GM12878 (cell line): ENCODE measurements around the gene NPNT. TPM values are rescaled to one million over a fixed set of nuclear protein-coding genes. Genes with fewer than 3 reads are reported as not detected.

Source experiments
- ATAC-seq: fragments of 200-7000 bp; cut with Tn5 transposase; 3 replicates; pipeline ENCODE4 v1.9.1; 2020; ENCODE audit warnings: mild to moderate bottlenecking, moderate library complexity
- BruUV-seq: library from RNA; stranded (reverse); fragments of 400-500 nt; replicated peaks from 2 replicates; lab custom pipeline; 2021; lab: Mats Ljungman, UMichigan
- CTCF ChIA-PET: fragments of 300-600 bp; sonication (Branson Sonifier 250); formaldehyde crosslinking; extraction: SDS; loops from one replicate; lab custom pipeline; 2021; ENCODE audit warnings: inconsistent platforms; lab: Yijun Ruan, JAX
- POLR2A ChIA-PET: fragments of 350-600 bp; formaldehyde crosslinking; extraction: SDS; loops from one replicate; lab custom pipeline; 2021; ENCODE audit warnings: inconsistent platforms; lab: Charles Lee
- RAD21 ChIA-PET: fragments of 300-600 bp; sonication (Branson Sonifier 250); formaldehyde crosslinking; loops from one replicate; lab custom pipeline; 2023; ENCODE audit warnings: antibody characterized with exemption; ENCODE audit not compliant: unreplicated experiment; lab: Charles Lee
- SMC1A ChIA-PET: fragments of 300-600 bp; sonication (Branson Sonifier 250); formaldehyde crosslinking; loops from one replicate; lab custom pipeline; 2023; ENCODE audit not compliant: unreplicated experiment, uncharacterized antibody; lab: Charles Lee
- DNase-seq: peaks from one replicate; pipeline ENCODE4 v3.0.0-alpha.2; 2011; ENCODE audit warnings: low read depth, low spot score
- FAIRE-seq: peaks from 3 replicates; lab custom pipeline; 2011; peaks lifted over from hg19 to GRCh38; lab: Jason Lieb, UNC
- H2AFZ ChIP-seq: 2 replicates; pipeline ENCODE4 v1.6.0; 2011; ENCODE audit warnings: low read depth, low read length, control low read depth; ENCODE audit not compliant: control insufficient read depth
- H3K27ac ChIP-seq: 2 replicates; pipeline ENCODE4 v1.5.1; 2011; ENCODE audit warnings: control low read depth; ENCODE audit not compliant: control insufficient read depth, insufficient read depth
- H3K27me3 ChIP-seq, 2 experiments: replicated peaks in 1 of 2; 2 replicates each; pipeline versions ENCODE4 v1.6.0 to v1.6.1; 2011; ENCODE audit warnings: low read length in 1 of 2; ENCODE audit not compliant: control insufficient read depth in 2 of 2, insufficient read depth in 2 of 2
- H3K36me3 ChIP-seq, 2 experiments: 2 replicates each; pipeline ENCODE4 v1.5.1; 2011; ENCODE audit warnings: low read length in 1 of 2; ENCODE audit not compliant: control insufficient read depth in 2 of 2, insufficient read depth in 2 of 2
- H3K4me1 ChIP-seq: 2 replicates; pipeline ENCODE4 v1.6.1; 2011; ENCODE audit warnings: mild to moderate bottlenecking, low read length, moderate library complexity, mixed read lengths; ENCODE audit not compliant: control insufficient read depth, insufficient read depth
- H3K4me2 ChIP-seq: 2 replicates; pipeline ENCODE4 v1.6.0; 2011; ENCODE audit warnings: control low read depth; ENCODE audit not compliant: control insufficient read depth, insufficient read depth
- H3K4me3 ChIP-seq: fragments of 200-600 bp; sonication (generic); 2 replicates; pipeline ENCODE4 v1.5.1; 2016
- H3K79me2 ChIP-seq: 2 replicates; pipeline ENCODE4 v1.6.0; 2011; ENCODE audit warnings: low read length; ENCODE audit not compliant: control insufficient read depth, insufficient read depth
- H3K9ac ChIP-seq: 2 replicates; pipeline ENCODE4 v1.8.0; 2011; ENCODE audit warnings: low read length, control low read depth, mixed read lengths; ENCODE audit not compliant: control insufficient read depth, insufficient read depth
- H3K9me3 ChIP-seq: replicated peaks from 3 replicates; pipeline ENCODE4 v1.5.1; 2011; ENCODE audit warnings: mild to moderate bottlenecking, low read length; ENCODE audit not compliant: control insufficient read depth, insufficient read depth
- H4K20me1 ChIP-seq: 2 replicates; pipeline ENCODE4 v1.6.0; 2011; ENCODE audit not compliant: control insufficient read depth, insufficient read depth
- BRCA1 ChIP-seq: IDR thresholded peaks from 2 replicates; pipeline ENCODE4 v1.6.1; 2011; ENCODE audit warnings: low read depth, low read length, improper control_type of control experiment
- EP300 ChIP-seq, 2 experiments: fragments of 150-350 bp in 1 of 2; IDR thresholded peaks; 2 replicates each; pipeline ENCODE4 v1.6.1; 2011 to 2012; ENCODE audit warnings: low read depth in 2 of 2, low read length in 2 of 2, borderline replicate concordance in 1 of 2, improper control_type of control experiment in 1 of 2, inconsistent platforms in 1 of 2; ENCODE audit not compliant: control insufficient read depth in 1 of 2
- ETV6 ChIP-seq, 2 experiments: fragments of 450-650 bp in 1 of 2; IDR thresholded peaks in 1 of 2; conservative IDR thresholded peaks in 1 of 2; 2 replicates each; pipeline ENCODE4 v1.6.1; 2014; ENCODE audit warnings: antibody characterized with exemption in 1 of 2, borderline replicate concordance in 1 of 2, low read depth in 1 of 2, mild to moderate bottlenecking in 1 of 2, moderate library complexity in 1 of 2
- MTA2 ChIP-seq: fragments of 450-650 bp; IDR thresholded peaks from 2 replicates; pipeline ENCODE4 v1.6.1; 2016; ENCODE audit warnings: low read depth, mild to moderate bottlenecking, moderate library complexity
- NFYA ChIP-seq: IDR thresholded peaks from 2 replicates; pipeline ENCODE4 v1.6.1; 2011; ENCODE audit warnings: low read depth, mild to moderate bottlenecking, low read length, improper control_type of control experiment, borderline replicate concordance
- PAX5 ChIP-seq: IDR thresholded peaks from 2 replicates; pipeline ENCODE4 v1.6.1; 2011; ENCODE audit warnings: low read depth, low read length, borderline replicate concordance
- RELA ChIP-seq: fragments of 450-650 bp; IDR thresholded peaks from 2 replicates; pipeline ENCODE4 v1.8.0; 2014; ENCODE audit warnings: borderline replicate concordance; ENCODE audit not compliant: partially characterized antibody
- SRF ChIP-seq, 2 experiments: IDR thresholded peaks; 2 replicates each; pipeline ENCODE4 v1.6.1; 2011; ENCODE audit warnings: low read depth in 2 of 2, low read length in 2 of 2, mild to moderate bottlenecking in 1 of 2, moderate library complexity in 1 of 2
- ZNF24 ChIP-seq: fragments of 450-650 bp; IDR thresholded peaks from 2 replicates; pipeline ENCODE4 v1.6.1; 2017; ENCODE audit warnings: antibody characterized with exemption, mild to moderate bottlenecking
- WGBS: methylation state at CpG from one replicate; pipeline ENCODE4 v1.1.6; 2016; ENCODE audit warnings: low lambda C conversion rate; ENCODE audit not compliant: insufficient replicate concordance, insufficient coverage; ENCODE audit errors: missing lambda C conversion rate; 5-methylcytosine and 5-hydroxymethylcytosine counted together
- in situ Hi-C: fragments of 300-500 bp; cut with MboI; formaldehyde crosslinking; loops from 9 replicates; pipeline ENCODE4 v1.14.3; 2018; ENCODE audit warnings: mixed read lengths
- intact Hi-C: fragments of 100-400 bp; cut with micrococcal nuclease; formaldehyde crosslinking; loops from one replicate; pipeline ENCODE4 v1.14.2; 2022; ENCODE audit not compliant: unreplicated experiment
- polyA plus RNA-seq, 11 experiments: library from polyadenylated mRNA; depleted of rRNA in 4 of 11; unstranded in 6 of 11; stranded (reverse) in 5 of 11; fragments of >200 nt; fragmentation: Nextera tagmentation in 4 of 11; fragmentation: Illumina TruSeq in 1 of 11; extraction: Ambion mirVana in 4 of 11; extraction: Trizol in 1 of 11; gene quantifications; 1 replicate in 1 of 11; 2 replicates in 10 of 11; pipeline versions ENCODE4 v1.2.1 to v1.2.3, GENCODE V29; 2011 to 2016; ENCODE audit warnings: inconsistent platforms in 2 of 11, missing spikeins in 2 of 11, low read depth in 1 of 11
- total RNA-seq, 4 experiments: library from RNA; depleted of rRNA in 3 of 4; stranded (reverse); fragments of >200 nt in 3 of 4; fragmentation: Illumina TruSeq in 1 of 4; extraction: Trizol in 1 of 4; gene quantifications; 2 replicates each; pipeline versions ENCODE4 v1.2.1 to v1.2.3, GENCODE V29; 2013 to 2021
- TF ChIP-seq, protein P1 (sequence below): fragments of 450-650 bp; formaldehyde crosslinking; IDR thresholded peaks from 2 replicates; pipeline ENCODE4 v1.4.0; 2022; ENCODE audit warnings: mild to moderate bottlenecking, moderate library complexity

NPNT gene
- total and polyA plus RNA-seq, 10 of the 15 experiments (the other 5 are each of a cell fraction or from before 2014, with no cell fraction given) = 0.18 to 70.5 (median 54.1) TPM

DNA sequence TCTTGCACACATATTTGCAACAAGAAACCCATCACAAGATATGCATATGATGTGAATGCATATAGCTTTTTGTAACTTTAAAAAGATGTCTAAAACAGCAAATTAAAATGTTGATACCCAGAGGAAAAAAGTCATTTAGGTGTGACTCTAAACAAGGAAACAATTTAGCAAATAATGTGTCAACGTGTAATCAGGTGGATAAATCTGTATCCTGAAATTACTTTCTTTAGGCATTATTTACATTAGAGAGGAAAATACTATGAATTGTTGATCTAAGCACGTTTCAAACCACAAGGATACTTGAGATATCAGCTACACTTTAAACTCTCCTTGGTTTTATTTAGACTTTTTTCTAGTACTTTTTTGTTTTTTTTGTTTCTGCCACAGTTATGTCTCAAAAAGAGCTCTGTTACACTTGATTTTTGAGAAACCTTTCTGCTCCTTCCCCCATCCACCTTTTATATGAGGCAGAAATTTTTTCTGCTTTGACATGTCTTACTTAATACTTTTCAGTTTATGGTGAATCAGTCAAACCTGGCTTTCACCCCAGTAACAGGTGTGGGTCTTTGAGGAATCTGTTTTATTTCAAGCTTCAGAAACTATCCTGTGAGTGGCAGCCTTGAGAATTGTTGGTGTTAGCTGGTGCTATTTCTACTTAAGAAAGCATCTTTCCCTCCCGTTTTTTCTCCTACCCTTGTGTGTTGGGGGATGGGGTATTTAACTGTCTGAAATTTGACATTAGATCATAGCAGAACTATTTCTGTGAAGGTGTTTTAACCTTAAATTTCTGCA is 1.9 kb downstream of the NPNT start:
- in situ Hi-C loops = no loop called here
- Histone ChIP-seq H3K4me3 (peak overlapping the region; percentile 75), H3K4me1 (peaks cover 10% of the 10 kb centered on the region), H3K9ac (no peak overlapping the region), H3K9me3 (no peaks in the 10 kb centered on the region)
- RAD21 ChIA-PET = interaction anchor here (0.5 kb wide), 1 partner anchor 187 kb away, joined by 4 read pairs; no protein-coding TSS in a partner anchor
- FAIRE-seq = no peak
- TF ChIP-seq, protein P1, sequence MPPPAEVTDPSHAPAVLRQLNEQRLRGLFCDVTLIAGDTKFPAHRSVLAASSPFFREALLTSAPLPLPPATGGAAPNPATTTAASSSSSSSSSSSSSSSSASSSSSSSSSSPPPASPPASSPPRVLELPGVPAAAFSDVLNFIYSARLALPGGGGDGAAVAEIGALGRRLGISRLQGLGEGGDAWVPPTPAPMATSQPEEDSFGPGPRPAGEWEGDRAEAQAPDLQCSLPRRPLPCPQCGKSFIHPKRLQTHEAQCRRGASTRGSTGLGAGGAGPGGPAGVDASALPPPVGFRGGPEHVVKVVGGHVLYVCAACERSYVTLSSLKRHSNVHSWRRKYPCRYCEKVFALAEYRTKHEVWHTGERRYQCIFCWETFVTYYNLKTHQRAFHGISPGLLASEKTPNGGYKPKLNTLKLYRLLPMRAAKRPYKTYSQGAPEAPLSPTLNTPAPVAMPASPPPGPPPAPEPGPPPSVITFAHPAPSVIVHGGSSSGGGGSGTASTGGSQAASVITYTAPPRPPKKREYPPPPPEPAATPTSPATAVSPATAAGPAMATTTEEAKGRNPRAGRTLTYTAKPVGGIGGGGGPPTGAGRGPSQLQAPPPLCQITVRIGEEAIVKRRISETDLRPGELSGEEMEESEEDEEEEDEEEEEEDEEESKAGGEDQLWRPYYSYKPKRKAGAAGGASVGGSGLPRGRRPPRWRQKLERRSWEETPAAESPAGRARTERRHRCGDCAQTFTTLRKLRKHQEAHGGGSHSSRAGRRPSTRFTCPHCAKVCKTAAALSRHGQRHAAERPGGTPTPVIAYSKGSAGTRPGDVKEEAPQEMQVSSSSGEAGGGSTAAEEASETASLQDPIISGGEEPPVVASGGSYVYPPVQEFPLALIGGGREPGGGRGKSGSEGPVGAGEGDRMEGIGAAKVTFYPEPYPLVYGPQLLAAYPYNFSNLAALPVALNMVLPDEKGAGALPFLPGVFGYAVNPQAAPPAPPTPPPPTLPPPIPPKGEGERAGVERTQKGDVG (CRISPR knock-in tag) = no peak
- no peak for TF ChIP-seq ZNF24
- no peak for TF ChIP-seq NFYA
- no peak for TF ChIP-seq ETV6 (conservative IDR thresholded peaks at IDR 0.05 in 1 of 2, IDR thresholded peaks at IDR 0.05 in 1 of 2; ENCODE audit: borderline replicate concordance in 1 of 2, low read depth in 1 of 2)
- no peak for TF ChIP-seq MTA2
- TF ChIP-seq BRCA1 = no peak
- TF ChIP-seq SRF (IDR thresholded peaks at IDR 0.05; ENCODE audit: low read depth in 2 of 2, low read length in 2 of 2) = no peak
- TF ChIP-seq PAX5 = no peak
- TF ChIP-seq RELA = no peak
- no peak for TF ChIP-seq EP300 (IDR thresholded peaks at IDR 0.05; ENCODE audit: borderline replicate concordance in 1 of 2, control insufficient read depth in 1 of 2, low read depth in 2 of 2, low read length in 2 of 2)
- TF ChIP-seq, all 136 proteins: peak for 0
- H3K36me3 ChIP-seq = peaks cover 0 to 3% of the 10 kb centered on the region in 2 experiments; a peak in 1 of 4 replicates
- POLR2A ChIA-PET = interaction anchor here (0.6 to 1.3 kb wide), 2 partner anchors 26 to 1101 kb away, joined by 3 read pairs; no protein-coding TSS in a partner anchor
- no peaks in the 10 kb centered on the region for H4K20me1 ChIP-seq
- DNase-seq = no peak
- H3K79me2 ChIP-seq = peaks cover 9% of the 10 kb centered on the region
- CTCF ChIA-PET = no interaction called here
- H3K27ac ChIP-seq = peak overlapping the region; percentile 76
- H2AFZ ChIP-seq = no peak overlapping the region
- peaks cover 3 to 8% of the 10 kb centered on the region in 2 experiments for H3K27me3 ChIP-seq
- intact Hi-C loops = no loop called here
- SMC1A ChIA-PET = interaction anchor here (0.6 kb wide), 1 partner anchor 9 kb away, joined by 3 read pairs; no protein-coding TSS in a partner anchor
- BruUV-seq = no TSS peak
- peak overlapping the region; percentile 97; the same call in 1 of the 2 replicates for H3K4me2 ChIP-seq
- WGBS = 14% methylated on average over 3 of the region's 3 CpGs
- no peak for ATAC-seq
